Prostate gland (tissue), 2 donors: ENCODE data around the gene ARHGAP42. TPM values are rescaled to one million over a fixed set of nuclear protein-coding genes. Genes with fewer than 3 reads are reported as not detected.

Experiments
- DNase-seq: peaks from one replicate; pipeline ENCODE4 v3.0.0-alpha.2; 2019; ENCODE audit warnings: low spot score
- H3K27ac ChIP-seq, 2 donors: fragments of 200-600 bp; sonication (generic); 2 replicates each; pipeline ENCODE4 v1.5.1; 2017 to 2019
- H3K27me3 ChIP-seq: fragments of 200-600 bp; sonication (generic); replicated peaks from 2 replicates; pipeline ENCODE4 v1.5.1; 2019; ENCODE audit not compliant: insufficient read depth
- H3K36me3 ChIP-seq, 2 donors: fragments of 200-600 bp; sonication (generic); 1 replicate in 1 of 2; 2 replicates in 1 of 2; pipeline versions ENCODE4 v1.5.1 to v1.8.1; 2017 to 2019
- H3K4me1 ChIP-seq: fragments of 200-600 bp; sonication (generic); replicated peaks from 2 replicates; pipeline ENCODE4 v1.5.1; 2019
- H3K4me3 ChIP-seq, 2 donors: fragments of 200-600 bp; sonication (generic); 2 replicates each; pipeline ENCODE4 v1.5.1; 2017 to 2019
- H3K9me3 ChIP-seq: fragments of 200-600 bp; sonication (generic); 2 replicates; pipeline ENCODE4 v1.5.1; 2017
- CTCF ChIP-seq, 4 experiments: fragments of 200-600 bp in 2 of 4; fragments of 450-650 bp in 2 of 4; sonication (generic) in 2 of 4; IDR thresholded peaks; 1 replicate in 3 of 4; 2 replicates in 1 of 4; pipeline ENCODE4 v1.5.1; 2016 to 2019; ENCODE audit warnings: antibody characterized with exemption in 4 of 4, mild to moderate bottlenecking in 2 of 4, moderate library complexity in 2 of 4
- POLR2A ChIP-seq: fragments of 450-650 bp; IDR thresholded peaks from one replicate; pipeline ENCODE4 v1.6.1; 2016; ENCODE audit warnings: antibody characterized with exemption, mild to moderate bottlenecking
- POLR2AphosphoS5 ChIP-seq: sonication (generic); formaldehyde crosslinking; IDR thresholded peaks from one replicate; pipeline ENCODE4 v1.6.1; 2017; ENCODE audit warnings: antibody characterized with exemption
- WGBS: methylation state at CpG from one replicate; pipeline ENCODE4 v1.1.5; 2018; 5-methylcytosine and 5-hydroxymethylcytosine counted together
- intact Hi-C: fragments of 100-400 bp; cut with DNase I; formaldehyde crosslinking; loops from one replicate; pipeline ENCODE4 v1.14.2; 2022
- total RNA-seq, 2 donors: library from RNA; depleted of rRNA; stranded (reverse); fragments of >200 nt; gene quantifications; one replicate each; pipeline ENCODE4 v1.1.0, GENCODE V29; 2016

ARHGAP42 gene
- total RNA-seq, 2 donors from 2014 or later, result 12.8 to 20.5 TPM

DNA sequence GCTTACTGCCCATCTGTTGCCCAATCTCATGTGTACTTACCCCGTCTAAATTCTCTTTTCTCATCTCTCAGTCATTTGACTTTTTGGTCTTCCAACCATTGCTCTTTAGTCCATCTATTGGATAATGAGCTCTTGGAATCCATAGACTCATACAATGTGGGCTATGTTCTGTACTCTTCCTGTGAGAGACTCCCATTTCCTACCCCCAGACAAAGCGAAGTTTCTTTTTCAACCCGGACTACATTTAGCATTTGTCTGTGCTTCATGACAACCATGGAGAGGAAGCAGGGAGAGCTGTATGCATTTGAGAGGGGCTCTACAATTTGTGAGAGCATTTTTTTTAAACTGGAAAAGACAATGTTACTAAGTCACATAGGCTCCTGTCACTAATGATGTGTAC is 4.0 kb upstream of the ARHGAP42 start:
- TF ChIP-seq POLR2A (no peak), POLR2AphosphoS5 (no peak), CTCF (IDR thresholded peaks at IDR 0.05) (no peak)
- 84% methylated on average over 3 of the region's 3 CpGs for WGBS
- Histone ChIP-seq H3K27ac (no peak overlapping the region), H3K4me3 (no peak overlapping the region), H3K27me3 (no peaks in the 10 kb centered on the region), H3K9me3 (no peaks in the 10 kb centered on the region), H3K36me3 (no peaks in the 10 kb centered on the region), H3K4me1 (no peaks in the 10 kb centered on the region)
- no peak for DNase-seq
- intact Hi-C loops, result no loop called here

GRCh38 chr11:100684101-100685065 is 2.7 kb upstream of the ARHGAP42 start:
- no peaks in the 10 kb centered on the region for H3K4me1 ChIP-seq
- no peak for DNase-seq
- TF ChIP-seq POLR2A (no peak), POLR2AphosphoS5 (no peak), CTCF (IDR thresholded peaks at IDR 0.05) (no peak)
- no peak overlapping the region for H3K4me3 ChIP-seq
- intact Hi-C loops, result loop anchor here (5.0 kb wide), 3 partner anchors 107 to 238 kb away; no protein-coding TSS in a partner anchor
- no peaks in the 10 kb centered on the region for H3K27me3 ChIP-seq
- H3K36me3 ChIP-seq, result no peaks in the 10 kb centered on the region
- 64% methylated on average over 6 of the region's 6 CpGs for WGBS
- H3K9me3 ChIP-seq, result no peaks in the 10 kb centered on the region
- H3K27ac ChIP-seq, result no peak overlapping the region

GRCh38 chr11:100686476-100687053 is 523 bp upstream of the ARHGAP42 start:
- Histone ChIP-seq H3K9me3 (no peaks in the 10 kb centered on the region), H3K27ac (peak overlapping the region; percentile 59 to 74), H3K4me1 (no peaks in the 10 kb centered on the region), H3K4me3 (peak overlapping the region; percentile 60 to 70), H3K27me3 (no peaks in the 10 kb centered on the region), H3K36me3 (no peaks in the 10 kb centered on the region)
- intact Hi-C loops, result loop anchor here (5.0 kb wide), 3 partner anchors 109 to 236 kb away; no protein-coding TSS in a partner anchor
- no peak for TF ChIP-seq POLR2A
- TF ChIP-seq POLR2AphosphoS5, result no peak
- TF ChIP-seq CTCF (IDR thresholded peaks at IDR 0.05), result no peak
- WGBS, result 31% methylated on average over 14 of the region's 14 CpGs
- no peak for DNase-seq

GRCh38 chr11:100687630-100688395 is 725 bp downstream of the ARHGAP42 start:
- peak overlapping the region; percentile 59 to 74 for H3K27ac ChIP-seq
- no peaks in the 10 kb centered on the region for H3K9me3 ChIP-seq
- H3K4me3 ChIP-seq, result peak overlapping the region; percentile 60 to 70
- 0% methylated on average over 17 of the region's 24 CpGs for WGBS
- peak; percentile 42 for DNase-seq
- no peaks in the 10 kb centered on the region for H3K27me3 ChIP-seq
- peak; percentile 20 for TF ChIP-seq POLR2AphosphoS5
- peak; percentile 21 to 63 (median 56) for TF ChIP-seq CTCF (IDR thresholded peaks at IDR 0.05)
- no peak for TF ChIP-seq POLR2A
- H3K36me3 ChIP-seq, result no peaks in the 10 kb centered on the region
- no peaks in the 10 kb centered on the region for H3K4me1 ChIP-seq
- intact Hi-C loops, result loop anchor here (5.0 kb wide), 3 partner anchors 111 to 234 kb away; no protein-coding TSS in a partner anchor
